ENCODE results near the gene IRF2. TPM values are rescaled to one million over a fixed set of nuclear protein-coding genes. Genes with fewer than 3 reads are reported as not detected.
"Not testable (repeated sequence)": the region's sequence is repeated elsewhere in the genome, so short reads cannot be mapped to it uniquely, and the experiment has no call there.

IRF2 gene
- total RNA-seq, 4 donors from 2014 or later, result 27.9 to 38.7 (median 29.9) TPM

GRCh38 chr4:184346682-184347081 lies 127.7 kb downstream of the IRF2 start:
- TF ChIP-seq CTCF (IDR thresholded peaks at IDR 0.05), result no peak
- no peak for TF ChIP-seq POLR2AphosphoS5 (IDR thresholded peaks at IDR 0.05)
- TF ChIP-seq EP300 (IDR thresholded peaks at IDR 0.05), result no peak
- TF ChIP-seq POLR2A (IDR thresholded peaks at IDR 0.05), result no peak
- Histone ChIP-seq H3K27me3 (no peaks in the 10 kb centered on the region), H3K4me3 (no peak overlapping the region), H3K36me3 (no peaks in the 10 kb centered on the region), H3K27ac (peak overlapping the region; percentile 89), H3K4me1 (peaks cover 59% of the 10 kb centered on the region), H3K9me3 (no peaks in the 10 kb centered on the region)
- DNase-seq (ENCODE audit: low spot score in 2 of 2), result no peak
- WGBS, result 77% methylated on average over 2 of the region's 2 CpGs

- H3K4me3 ChIP-seq; H3K36me3 ChIP-seq; DNase-seq (ENCODE audit: low spot score in 2 of 2); H3K9me3 ChIP-seq; H3K27me3 ChIP-seq: not testable (repeated sequence)
- Histone ChIP-seq H3K4me1 (peaks cover 59% of the 10 kb centered on the region), H3K27ac (peak overlapping the region; percentile 89)
- WGBS, result 92% methylated on average over 6 of the region's 6 CpGs
Measured at GRCh38 chr4:184346273-184346672, 128.1 kb downstream of the IRF2 start.

GRCh38 chr4:184345573-184345922 lies 128.8 kb downstream of the IRF2 start:
- H3K36me3 ChIP-seq, result no peaks in the 10 kb centered on the region
- DNase-seq (ENCODE audit: low spot score in 2 of 2), result no peak
- 81% methylated on average over 3 of the region's 3 CpGs for WGBS
- H3K27me3 ChIP-seq, result no peaks in the 10 kb centered on the region
- peaks cover 59% of the 10 kb centered on the region for H3K4me1 ChIP-seq
- H3K9me3 ChIP-seq, result no peaks in the 10 kb centered on the region
- TF ChIP-seq EP300 (IDR thresholded peaks at IDR 0.05), result no peak
- TF ChIP-seq CTCF (IDR thresholded peaks at IDR 0.05), result no peak
- H3K27ac ChIP-seq, result peak overlapping the region; percentile 47
- H3K4me3 ChIP-seq, result no peak overlapping the region

GRCh38 chr4:184344899-184345572 lies 129.3 kb downstream of the IRF2 start:
- TF ChIP-seq CTCF (IDR thresholded peaks at IDR 0.05) (no peak), POLR2AphosphoS5 (IDR thresholded peaks at IDR 0.05) (no peak), EP300 (IDR thresholded peaks at IDR 0.05) (no peak), POLR2A (IDR thresholded peaks at IDR 0.05) (no peak)
- DNase-seq (ENCODE audit: low spot score in 2 of 2), result no peak
- no peaks in the 10 kb centered on the region for H3K9me3 ChIP-seq
- peaks cover 59% of the 10 kb centered on the region for H3K4me1 ChIP-seq
- 76% methylated on average over 8 of the region's 8 CpGs for WGBS
- peak overlapping the region; percentile 47 for H3K27ac ChIP-seq
- no peaks in the 10 kb centered on the region for H3K27me3 ChIP-seq
- no peaks in the 10 kb centered on the region for H3K36me3 ChIP-seq
- H3K4me3 ChIP-seq, result no peak overlapping the region

GRCh38 chr4:184344435-184344834 lies 129.9 kb downstream of the IRF2 start:
- no peaks in the 10 kb centered on the region for H3K9me3 ChIP-seq
- H3K36me3 ChIP-seq, result no peaks in the 10 kb centered on the region
- TF ChIP-seq POLR2A (IDR thresholded peaks at IDR 0.05), result no peak
- TF ChIP-seq EP300 (IDR thresholded peaks at IDR 0.05), result no peak
- no peak for TF ChIP-seq POLR2AphosphoS5 (IDR thresholded peaks at IDR 0.05)
- no peak for TF ChIP-seq CTCF (IDR thresholded peaks at IDR 0.05)
- WGBS, result 73% methylated on average over 4 of the region's 4 CpGs
- H3K4me3 ChIP-seq, result no peak overlapping the region
- H3K27ac ChIP-seq, result peak overlapping the region; percentile 47
- H3K27me3 ChIP-seq, result no peaks in the 10 kb centered on the region
- peaks cover 58% of the 10 kb centered on the region for H3K4me1 ChIP-seq
- DNase-seq (ENCODE audit: low spot score in 2 of 2), result no peak

Measured in suprapubic skin (tissue), 4 donors.